Activated T-cell treated with anti-CD3 and anti-CD28 coated beads for 48 hours (primary cell): ENCODE measurements around the gene ARHGEF26.

Source experiments
- DNase-seq: peaks from one replicate; pipeline ENCODE4 v3.0.0-alpha.2; 2020; ENCODE audit warnings: low read depth

The ARHGEF26 gene

DNA sequence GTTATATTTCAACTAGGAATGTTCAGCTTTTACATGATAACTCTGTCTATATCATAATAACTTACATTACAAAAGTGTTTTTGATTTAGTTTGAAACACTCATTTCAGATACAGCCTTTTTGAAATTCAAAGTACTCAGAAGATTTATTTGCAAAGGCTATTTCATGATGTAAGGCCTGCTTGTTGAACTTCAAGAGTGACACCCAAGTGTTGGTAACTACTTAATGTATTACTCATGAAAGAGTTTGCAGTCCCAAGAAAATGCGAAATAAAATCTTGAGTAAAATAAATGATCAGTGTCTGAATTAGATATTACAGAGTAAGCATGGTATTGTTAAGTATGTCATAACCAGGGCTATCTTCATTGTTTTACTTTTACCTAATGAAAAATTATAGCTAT lies 35.3 kb downstream of the ARHGEF26 start:
- no peak for DNase-seq

DNA sequence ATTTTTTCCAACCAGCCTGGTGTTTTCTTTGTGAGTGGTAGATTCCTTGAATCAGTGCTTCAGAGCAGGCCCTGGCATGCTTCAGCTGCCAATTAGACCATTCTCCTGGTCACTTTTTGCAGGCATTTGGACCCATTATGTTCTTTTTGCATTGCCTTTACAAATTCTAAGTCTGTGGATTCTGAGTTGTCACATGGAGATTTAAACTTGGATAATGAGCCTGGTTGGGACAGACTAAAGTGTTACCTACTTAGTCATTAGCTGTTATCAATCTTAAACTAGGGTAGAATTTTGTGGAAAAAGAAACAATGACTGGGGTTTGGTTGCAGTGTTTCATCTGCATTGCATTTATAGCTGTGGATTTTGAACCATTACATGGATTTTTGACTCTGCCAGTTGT lies 40.6 kb downstream of the ARHGEF26 start:
- no peak for DNase-seq

DNA sequence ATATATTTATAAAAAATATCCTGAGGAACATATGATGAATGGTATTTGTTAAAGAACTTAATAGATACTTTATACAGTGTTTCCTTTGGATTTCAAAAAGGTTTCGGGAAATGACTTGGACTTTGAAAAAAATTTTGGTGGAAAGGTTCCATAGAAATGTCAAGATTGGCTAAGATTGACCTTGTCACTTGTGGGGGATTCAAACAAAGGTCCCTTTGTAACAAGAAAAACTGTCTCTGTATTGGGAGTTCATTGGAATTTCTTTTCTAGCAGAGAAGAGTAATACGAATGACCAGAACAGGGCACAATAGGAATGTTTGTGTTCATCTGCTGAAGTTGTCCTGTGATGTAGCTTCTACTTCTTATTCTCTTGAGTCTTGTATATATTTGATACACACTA lies 43.2 kb downstream of the ARHGEF26 start:
- no peak for DNase-seq

DNA sequence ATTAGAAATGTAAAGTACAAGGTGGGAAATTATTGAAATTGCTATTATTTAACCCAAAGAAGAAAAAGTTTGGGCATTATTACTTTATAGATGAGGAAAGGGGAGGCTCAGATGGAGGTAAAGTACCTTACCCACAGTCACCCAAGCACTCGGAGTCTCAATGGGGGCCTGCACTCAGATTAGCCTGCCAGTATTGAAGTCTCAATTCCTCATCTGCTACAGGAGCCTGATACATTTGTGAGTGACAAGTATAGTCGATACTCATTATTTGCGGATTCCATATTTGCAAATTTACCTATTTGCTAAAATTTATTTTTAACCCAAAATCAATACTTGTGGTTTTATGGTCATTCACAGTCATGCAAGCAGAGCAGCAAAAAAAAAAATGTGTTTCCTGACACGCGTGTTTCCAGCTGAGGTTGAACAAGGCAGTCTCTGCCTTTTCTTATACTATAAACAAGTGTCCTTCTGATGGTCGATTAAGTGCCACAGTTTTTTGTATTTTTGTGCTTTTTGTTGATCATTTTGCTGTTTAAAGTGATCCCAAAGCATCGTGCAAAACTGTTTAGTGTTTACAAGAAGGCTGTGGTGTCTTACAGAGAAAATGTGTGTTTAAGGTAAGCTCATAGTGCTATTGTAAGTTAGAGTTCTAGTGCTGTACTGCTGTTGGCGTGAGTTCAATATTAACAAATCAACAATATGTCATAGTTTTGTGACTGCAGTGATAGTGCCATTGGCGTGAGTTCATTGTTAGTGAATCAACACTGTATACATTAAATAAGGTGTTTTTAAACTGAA lies 48.0 kb downstream of the ARHGEF26 start:
- no peak for DNase-seq

DNA sequence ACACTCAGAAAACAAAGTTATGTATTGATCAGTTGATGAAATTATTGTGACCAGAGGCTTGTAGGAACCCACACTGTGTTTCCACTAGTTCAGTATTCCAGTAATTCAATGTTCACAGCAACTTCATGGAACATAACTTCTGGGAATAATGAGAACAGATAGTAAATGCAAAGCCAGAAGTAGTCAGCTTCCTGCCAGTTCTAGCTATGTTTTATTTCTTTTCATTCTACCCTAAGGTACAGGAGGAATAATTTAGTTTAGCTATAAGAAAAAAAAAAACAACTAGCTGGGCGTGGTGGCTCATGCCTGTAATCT lies 48.6 kb downstream of the ARHGEF26 start:
- DNase-seq, result no peak

DNA sequence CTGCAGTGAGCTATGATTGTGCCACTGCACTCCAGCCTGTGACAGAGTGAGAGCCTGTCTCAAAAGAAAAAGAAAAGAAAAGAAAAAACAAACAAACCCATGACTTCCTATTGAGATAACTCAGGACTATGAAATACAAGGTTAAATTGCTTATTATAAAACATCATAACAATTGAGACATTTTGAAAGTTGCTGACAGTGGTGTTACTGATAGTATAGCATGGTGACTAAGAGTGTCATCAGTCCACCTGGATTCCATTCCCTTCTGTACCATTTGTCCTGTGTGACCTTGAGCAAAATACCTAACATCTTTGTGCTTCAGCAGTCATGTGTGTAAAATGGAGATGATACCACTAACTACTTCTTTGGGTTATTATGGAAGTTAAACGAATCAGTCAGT lies 49.1 kb downstream of the ARHGEF26 start:
- DNase-seq, result no peak

DNA sequence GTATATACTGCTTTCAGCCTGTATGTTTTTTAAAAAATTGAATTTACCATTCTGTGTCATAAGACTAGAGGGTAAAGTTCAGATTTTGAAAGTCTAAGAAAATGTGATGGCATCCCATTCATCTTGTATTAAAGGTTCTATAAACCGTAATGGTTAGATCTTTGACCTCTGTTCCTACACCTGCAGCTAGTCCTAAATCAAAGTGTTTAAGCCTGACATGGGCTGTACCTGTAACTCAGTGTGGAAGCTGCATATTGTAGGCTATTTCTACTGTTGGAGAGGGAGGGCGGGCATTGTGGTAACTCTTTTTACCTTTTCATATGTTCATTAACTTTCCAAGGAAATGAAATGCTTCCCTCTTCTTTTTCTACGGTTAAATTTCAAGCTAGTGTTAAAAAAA lies 53.9 kb downstream of the ARHGEF26 start:
- no peak for DNase-seq

DNA sequence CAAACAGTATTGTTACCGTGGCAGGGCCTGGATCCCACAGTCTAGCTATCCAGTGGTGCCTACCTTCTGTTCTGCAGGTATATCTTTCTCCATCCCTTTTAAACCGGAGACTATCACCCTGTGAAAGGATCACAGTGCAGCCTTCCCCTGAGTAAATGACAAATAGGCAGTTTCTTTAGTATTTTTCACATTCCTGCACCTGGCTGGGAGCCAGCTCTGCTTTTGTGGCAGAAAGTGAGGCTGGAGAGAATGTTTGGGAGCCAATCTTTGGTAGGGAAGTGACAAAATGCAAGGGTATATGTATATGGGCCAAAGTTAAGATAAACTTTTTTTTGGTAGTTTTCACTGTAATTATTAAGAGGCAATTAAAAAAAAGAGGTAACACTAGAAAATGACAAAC lies 54.8 kb downstream of the ARHGEF26 start:
- no peak for DNase-seq

DNA sequence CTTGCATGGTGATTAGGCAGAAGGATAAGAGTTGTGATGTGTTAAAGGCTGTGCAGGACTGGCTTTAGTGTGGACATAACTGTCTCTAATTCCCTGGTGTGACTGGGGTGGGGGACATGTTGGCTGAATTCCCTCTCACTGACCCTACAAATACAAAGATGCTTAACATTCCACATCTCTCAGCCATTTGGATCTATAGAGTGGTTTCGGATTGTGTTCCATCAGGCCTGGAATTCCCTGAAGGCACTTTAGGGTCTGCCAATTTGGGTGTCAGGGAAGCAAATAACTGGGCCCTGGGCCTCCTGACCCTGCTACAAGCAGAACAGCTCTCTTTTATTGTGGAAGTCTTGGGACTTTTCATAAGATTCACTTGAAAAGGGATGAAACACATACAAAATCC lies 56.2 kb downstream of the ARHGEF26 start:
- no peak for DNase-seq

DNA sequence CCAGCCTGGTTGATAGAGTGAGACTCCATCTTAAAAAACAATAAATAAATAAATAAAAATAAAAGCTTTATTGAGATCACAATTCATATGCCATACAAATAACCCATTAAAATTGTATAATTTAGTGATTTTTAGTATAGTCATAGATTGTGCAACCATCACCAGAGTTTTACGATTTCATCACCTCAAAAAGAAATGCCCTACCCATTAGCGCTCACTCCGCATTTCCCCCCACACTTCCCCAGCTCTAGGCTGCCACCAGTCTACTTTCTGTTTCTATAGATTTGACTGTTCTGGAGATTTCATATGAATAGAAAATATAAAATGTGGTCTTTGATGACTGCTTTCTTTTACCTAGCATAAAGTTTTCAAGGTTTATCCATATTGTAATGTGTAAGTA lies 57.0 kb downstream of the ARHGEF26 start:
- no peak for DNase-seq

DNA sequence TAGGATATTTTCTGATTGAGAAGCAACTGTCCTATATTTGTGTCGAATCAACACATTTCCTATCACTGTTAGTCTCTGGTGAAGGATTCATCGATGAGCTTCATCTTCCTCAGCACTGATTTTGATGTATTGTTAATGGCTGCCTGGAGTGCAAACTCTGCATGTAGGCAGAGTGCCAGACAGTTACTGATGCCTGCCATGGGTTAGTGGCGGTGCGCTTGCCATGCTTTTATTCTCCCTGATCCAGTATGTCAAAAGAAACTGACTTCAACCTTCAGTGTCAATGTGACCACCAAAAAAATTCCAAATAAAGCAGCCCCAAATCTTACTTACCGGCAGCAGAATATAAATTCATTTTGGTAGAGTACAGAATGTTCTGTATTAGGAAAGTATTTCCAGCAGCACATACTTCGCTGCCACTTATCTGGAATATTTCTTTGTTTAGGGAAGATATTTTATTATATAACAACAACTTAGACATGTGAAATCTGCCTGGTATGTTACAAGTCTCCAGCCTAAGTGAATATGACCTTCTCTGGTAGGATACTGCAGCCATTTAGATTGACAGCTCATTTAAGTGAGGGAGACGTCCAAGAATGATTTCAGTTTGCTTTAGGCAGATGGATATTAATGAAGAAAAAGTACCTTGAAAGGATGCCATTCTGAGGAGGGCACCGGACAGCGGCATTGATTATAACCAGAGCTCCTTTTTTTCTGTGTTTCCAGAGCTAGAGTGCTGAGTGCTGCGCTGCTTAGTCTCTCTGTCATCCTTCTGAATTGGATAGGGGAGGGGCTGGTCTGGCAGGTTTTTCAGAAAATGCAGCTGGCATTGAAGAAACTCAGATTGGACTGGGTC lies 59.9 kb downstream of the ARHGEF26 start:
- DNase-seq, result no peak

DNA sequence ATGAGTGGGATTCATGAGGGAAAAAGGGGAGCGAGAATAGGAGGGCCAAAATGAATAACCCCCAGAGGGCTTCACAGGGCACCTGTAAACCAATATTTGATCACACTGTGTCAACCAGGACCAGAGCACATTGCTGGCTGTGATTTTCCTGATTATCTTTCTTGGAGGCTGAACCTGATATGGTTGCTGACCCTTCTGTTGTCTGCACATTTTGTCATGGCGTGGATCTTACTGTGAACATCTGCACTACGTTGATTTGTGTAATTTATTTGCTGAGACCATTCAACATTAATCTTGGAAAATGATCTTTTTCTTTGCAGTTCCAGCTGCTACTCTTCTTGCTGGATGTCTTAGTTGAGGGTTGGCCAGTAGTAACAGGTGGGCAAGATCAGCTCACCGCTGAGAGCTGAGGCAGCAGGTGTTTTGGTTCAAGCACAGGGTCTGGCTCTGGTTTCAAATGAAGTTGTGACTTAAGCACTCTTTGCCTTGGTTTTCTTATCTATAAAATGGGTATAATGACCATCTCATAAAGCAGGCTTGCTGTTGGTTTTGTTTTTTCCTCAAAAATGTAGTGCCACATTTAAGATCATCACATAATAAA lies 61.2 kb downstream of the ARHGEF26 start:
- DNase-seq, result no peak

DNA sequence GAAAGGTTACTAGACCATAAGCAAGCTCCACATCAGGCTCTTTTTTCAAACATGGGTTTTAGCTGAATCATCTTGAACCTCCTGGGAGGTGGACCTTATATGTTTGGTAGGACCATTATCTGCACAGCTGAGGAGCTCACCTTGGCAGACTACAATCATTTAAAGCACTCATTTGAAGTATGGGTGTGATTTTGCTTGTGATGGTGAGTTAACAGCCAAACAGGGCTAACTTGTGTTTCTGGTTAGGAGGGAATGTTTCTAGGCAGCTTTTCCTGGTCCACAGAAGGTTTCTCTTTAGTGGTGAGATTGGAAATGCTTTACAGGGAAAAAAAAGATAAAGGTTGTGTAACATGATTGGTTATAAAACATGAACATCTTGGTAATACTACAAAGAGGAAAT lies 61.8 kb downstream of the ARHGEF26 start:
- no peak for DNase-seq

DNA sequence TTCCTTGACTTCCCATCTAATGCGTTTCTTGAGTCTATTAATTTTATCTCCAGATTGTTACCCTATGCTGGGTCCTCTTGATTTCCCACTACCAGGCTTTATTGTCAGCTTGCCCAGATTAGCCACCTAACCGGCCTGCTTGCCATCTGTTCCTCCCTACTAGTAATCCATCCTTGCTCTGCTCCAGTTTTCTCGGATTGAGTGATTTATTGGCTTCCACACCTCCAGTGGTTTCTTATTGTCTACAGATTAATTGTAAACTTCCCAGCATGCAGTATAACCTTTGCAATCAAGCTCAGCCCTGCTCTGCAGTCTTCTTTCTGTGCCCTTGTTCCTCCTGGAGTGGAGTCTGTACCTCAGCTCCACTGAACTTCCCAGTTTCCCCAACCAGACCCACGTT lies 63.4 kb downstream of the ARHGEF26 start:
- no peak for DNase-seq

DNA sequence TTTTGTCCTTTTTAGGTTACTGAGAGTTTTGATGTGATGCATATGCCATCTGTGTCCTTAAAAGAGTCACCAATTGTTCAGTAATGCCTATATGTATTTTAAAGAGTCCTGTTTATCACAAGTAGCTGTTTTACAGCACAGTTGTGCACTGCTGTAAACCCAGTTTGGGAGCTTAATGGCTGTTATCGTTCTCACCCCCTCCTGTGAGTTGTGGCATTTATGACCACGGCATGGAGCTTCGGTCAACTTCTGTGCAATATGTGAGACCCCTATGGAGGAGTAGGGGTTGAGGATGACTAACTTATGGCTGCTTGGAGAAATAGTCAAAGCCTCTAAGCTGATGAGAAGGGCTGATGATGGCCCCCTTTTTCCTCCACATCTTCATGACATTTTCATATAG lies 67.2 kb downstream of the ARHGEF26 start:
- no peak for DNase-seq

DNA sequence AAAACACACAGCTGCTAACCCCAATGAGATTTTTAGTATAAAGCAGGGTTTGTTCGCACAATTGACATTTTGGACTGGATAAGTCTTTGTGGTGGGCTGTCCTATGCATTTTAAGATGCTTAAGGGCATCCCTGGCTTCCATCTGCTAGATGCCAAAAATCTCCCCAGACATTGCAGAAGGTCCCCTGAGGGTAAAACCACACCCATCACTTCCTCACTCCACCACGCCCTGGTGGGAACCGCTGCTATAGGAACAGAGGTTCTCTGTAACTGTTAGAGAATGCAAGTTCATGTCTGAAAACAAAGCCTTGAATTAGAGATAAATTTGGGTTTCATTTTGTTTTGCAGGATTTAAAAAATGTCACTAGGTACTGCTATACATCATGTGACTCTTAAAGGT lies 67.7 kb downstream of the ARHGEF26 start:
- DNase-seq, result no peak

DNA sequence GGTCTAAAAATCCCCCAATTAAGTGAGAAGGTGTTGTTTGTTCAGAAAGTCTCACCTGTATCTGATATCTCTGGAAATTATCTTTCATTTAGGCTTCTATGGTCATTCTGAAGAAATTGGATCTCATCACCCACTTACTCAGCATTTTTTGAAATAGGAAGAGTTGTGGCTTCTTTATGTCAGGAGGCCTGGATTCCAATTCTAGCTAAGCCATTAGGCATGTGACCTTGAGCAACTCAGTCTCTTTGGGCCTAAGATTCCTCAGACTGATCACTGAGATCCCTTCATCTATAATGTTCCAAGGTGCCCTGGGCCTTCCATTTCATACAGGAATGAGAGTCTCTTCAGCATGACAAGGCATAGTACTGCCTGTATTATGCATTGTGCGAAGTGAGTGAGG lies 70.3 kb downstream of the ARHGEF26 start:
- DNase-seq, result no peak

DNA sequence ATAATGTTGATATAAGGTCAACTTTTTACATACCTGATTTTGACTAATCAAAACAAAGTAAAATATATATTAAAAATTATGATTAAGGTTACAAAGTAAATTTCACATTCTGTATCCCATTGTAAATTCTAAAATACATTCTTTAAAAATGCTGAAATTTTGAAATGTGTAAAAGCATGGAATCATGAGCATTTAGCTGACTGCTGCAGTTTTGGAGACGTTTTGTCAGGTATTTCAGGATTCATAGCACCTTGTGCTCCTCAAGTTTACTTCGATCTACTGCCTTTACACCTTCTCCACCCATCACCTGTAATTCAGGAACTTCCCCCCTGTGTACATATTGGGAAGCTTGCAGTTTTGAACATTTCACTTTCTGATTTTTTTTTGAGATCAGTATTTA lies 71.0 kb downstream of the ARHGEF26 start:
- DNase-seq, result no peak

DNA sequence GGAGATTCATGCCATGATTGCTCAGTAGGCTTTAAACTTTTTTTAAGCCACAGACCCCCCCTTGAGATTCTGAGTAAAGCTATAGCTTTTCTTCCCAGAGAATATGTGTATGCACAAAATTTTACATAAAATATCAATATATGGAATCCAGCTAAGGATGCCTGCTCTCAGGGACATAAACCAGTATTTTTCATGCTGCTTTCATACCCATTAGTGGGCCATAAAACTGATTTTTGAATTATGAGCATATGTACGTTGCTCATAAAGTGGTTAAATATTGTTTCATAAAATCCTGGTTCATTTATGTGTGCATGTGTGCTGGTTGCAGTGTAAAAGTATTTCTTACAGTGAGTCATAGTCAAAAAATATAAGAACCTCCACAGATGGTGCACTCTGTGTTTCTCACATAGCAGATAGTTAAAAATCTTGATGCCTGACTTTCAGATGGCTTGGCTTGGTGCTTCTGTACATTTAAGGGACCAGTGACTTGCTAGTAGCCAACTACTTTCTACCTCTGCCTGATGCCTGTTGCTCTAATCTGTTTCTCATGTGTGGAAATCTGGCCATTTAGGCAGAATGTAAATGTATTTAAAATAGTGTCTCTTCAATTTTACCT lies 71.9 kb downstream of the ARHGEF26 start:
- DNase-seq, result no peak

DNA sequence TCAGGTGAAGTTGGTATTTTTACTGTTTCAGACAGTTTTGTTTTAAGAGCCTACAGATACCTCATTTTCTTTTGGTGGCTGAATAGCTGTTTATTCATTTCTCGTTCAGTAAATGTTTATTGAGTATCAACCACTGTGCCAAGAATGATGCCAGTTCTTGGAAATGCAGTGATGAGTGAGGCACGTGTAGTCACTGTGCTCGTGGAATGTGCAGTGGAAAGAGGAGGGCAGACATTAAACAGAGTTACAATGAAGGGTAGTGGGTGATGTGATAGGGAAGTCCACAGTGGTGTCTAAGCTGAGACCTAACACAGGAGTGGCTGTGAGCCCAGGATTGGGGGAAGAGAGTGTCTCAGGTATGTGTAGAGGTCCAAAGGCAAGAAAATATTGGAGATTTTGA lies 73.7 kb downstream of the ARHGEF26 start:
- DNase-seq, result no peak

DNA sequence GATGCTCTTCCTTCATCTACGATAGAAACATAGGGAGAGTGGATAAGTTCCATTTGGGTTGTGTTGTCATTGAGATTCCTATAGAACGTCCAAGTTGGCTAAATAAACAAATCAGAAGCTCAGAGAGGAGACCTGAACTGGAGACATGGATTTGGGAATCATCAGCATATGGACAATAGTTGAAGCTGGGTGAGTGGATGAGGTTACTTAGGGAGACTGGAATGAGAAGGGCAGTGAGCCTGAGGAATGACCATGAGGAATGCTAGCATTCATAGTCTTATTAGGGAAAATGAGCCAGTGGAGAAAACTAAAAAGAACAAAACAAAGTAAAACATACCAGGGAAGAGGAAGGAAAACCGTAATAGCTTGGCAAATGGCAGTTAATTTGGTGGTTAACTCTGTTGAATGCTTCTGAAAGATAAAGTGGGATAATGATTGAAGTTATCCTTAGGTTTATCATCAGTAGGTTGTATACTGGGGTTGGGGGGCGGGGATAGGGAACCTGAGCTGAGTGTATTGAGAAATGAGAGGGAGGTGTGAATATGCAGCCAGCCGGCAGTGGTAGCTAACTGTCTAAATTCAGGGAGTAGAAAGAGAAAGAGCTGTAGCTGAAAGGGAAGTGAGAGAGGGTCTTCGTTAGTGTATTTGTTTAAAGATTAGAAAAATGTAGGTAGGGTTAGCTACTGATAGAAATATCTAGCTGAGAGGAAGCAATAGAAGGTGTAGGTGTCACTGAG lies 74.6 kb downstream of the ARHGEF26 start:
- DNase-seq, result no peak

DNA sequence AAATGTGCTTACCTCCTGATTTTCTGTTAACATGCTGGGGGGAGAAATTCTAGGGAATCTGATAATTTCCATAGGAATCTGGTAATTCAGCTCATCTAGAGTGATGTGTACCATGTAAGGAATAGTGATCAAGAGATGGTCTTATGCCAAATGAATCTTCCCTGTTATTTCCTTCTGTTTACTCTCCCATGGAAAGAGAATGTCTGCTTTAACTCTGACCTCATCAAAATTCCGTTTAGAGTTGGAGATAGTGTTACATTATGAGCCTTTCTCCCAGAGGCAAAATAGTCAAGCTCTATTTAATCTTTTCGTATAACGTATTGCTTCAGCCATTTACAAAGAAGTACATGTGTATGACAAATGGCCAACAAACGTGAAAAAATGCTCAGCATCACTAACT lies 76.6 kb downstream of the ARHGEF26 start:
- DNase-seq, result no peak
